Gastrocnemius medialis (tissue), 4 donors: ENCODE data around the gene CDR2.

ENCODE experiments used
- CTCF ChIP-seq, 5 experiments: fragments of 450-650 bp in 3 of 5; fragments of 200-600 bp in 2 of 5; sonication (generic) in 2 of 5; IDR thresholded peaks in 4 of 5; conservative IDR thresholded peaks in 1 of 5; 1 replicate in 4 of 5; 2 replicates in 1 of 5; pipeline ENCODE4 v1.5.1; 2016 to 2019; ENCODE audit warnings: antibody characterized with exemption in 5 of 5, mild to moderate bottlenecking in 3 of 5, moderate library complexity in 3 of 5
- POLR2A ChIP-seq, 2 donors: fragments of 450-650 bp; IDR thresholded peaks; one replicate each; pipeline ENCODE4 v1.6.1; 2017; ENCODE audit warnings: antibody characterized with exemption in 2 of 2, mild to moderate bottlenecking in 2 of 2, moderate library complexity in 2 of 2

GRCh38 chr16:22300427-22301071, 73.9 kb downstream of the CDR2 start:
- TF ChIP-seq CTCF (IDR thresholded peaks at IDR 0.05 in 4 of 5, conservative IDR thresholded peaks at IDR 0.05 in 1 of 5) (peak; percentile 25 to 64 (median 53)), POLR2A (IDR thresholded peaks at IDR 0.05) (no peak)
